ENCODE results near the gene NTMT2.
"Not testable (repeated sequence)": the region's sequence is repeated elsewhere in the genome, so short reads cannot be mapped to it uniquely, and the experiment has no call there.

- not testable (repeated sequence) for TF ChIP-seq EZH2 (IDR thresholded peaks at IDR 0.05; ENCODE audit: insufficient read depth, poor library complexity, severe bottlenecking); EZH2phosphoT487 (IDR thresholded peaks at IDR 0.05; ENCODE audit: insufficient read depth, low read depth)
Observed at GRCh38 chr1:170170513-170170912, 24.8 kb downstream of the NTMT2 start.
